Measurements from ENCODE around the gene TSPEAR. TPM values are rescaled to one million over a fixed set of nuclear protein-coding genes. Genes with fewer than 3 reads are reported as not detected.

TSPEAR gene
- total RNA-seq, 4 donors from 2014 or later, result not detected

DNA sequence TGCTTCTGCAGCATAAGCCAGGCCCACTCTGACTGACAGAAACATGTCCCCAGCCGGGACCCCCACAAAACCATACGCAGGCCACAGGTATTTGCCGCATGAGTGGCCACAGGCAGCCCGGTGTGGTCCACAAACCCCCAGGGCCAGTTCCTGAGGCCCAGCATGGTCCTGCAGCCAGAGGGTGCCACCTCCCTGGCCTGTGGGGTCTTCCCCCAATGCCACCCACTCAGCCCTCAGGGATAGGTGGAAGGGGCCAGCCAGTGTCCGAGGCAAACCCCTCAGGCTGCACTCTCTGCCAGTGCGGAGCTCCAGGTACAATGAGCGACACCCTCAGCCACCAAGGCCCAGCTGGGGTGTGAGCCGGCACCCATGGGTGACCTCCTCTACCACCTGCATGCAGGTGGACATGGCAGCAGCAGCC, 46.8 kb upstream of the TSPEAR start:
- 87% methylated on average over 8 of the region's 8 CpGs; no CpG with 5 or more reads in 1 of the 2 donors for WGBS, 2 donors (ENCODE audit: low coverage in 1 of 2)
- H3K27ac ChIP-seq, result no peak overlapping the region
- H3K9me3 ChIP-seq, result no peaks in the 10 kb centered on the region
- TF ChIP-seq EP300 (IDR thresholded peaks at IDR 0.05; ENCODE audit: low read depth), result no peak
- no peak for TF ChIP-seq POLR2A (IDR thresholded peaks at IDR 0.05)
- no peak for TF ChIP-seq POLR2AphosphoS5 (IDR thresholded peaks at IDR 0.05)
- TF ChIP-seq, protein P1, sequence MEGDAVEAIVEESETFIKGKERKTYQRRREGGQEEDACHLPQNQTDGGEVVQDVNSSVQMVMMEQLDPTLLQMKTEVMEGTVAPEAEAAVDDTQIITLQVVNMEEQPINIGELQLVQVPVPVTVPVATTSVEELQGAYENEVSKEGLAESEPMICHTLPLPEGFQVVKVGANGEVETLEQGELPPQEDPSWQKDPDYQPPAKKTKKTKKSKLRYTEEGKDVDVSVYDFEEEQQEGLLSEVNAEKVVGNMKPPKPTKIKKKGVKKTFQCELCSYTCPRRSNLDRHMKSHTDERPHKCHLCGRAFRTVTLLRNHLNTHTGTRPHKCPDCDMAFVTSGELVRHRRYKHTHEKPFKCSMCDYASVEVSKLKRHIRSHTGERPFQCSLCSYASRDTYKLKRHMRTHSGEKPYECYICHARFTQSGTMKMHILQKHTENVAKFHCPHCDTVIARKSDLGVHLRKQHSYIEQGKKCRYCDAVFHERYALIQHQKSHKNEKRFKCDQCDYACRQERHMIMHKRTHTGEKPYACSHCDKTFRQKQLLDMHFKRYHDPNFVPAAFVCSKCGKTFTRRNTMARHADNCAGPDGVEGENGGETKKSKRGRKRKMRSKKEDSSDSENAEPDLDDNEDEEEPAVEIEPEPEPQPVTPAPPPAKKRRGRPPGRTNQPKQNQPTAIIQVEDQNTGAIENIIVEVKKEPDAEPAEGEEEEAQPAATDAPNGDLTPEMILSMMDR (IDR thresholded peaks at IDR 0.05), result no peak
- H3K4me1 ChIP-seq, result peaks cover 0 to 9% (median 4%) of the 10 kb centered on the region in 4 donors
- intact Hi-C loops (cut with DNase I; ENCODE audit: low total_unique reads), result no loop called here
- no peaks in the 10 kb centered on the region for H3K27me3 ChIP-seq
- H3K36me3 ChIP-seq, result no peaks in the 10 kb centered on the region
- no peak for DNase-seq
- in situ Hi-C loops (cut with MboI; ENCODE audit: low pct_ligation_motif_present in 1 of 4, low pct_unique_long_range_greater_than_20kb in 1 of 4, low sequenced_read_pairs in 3 of 4), result no loop called here
- H3K4me3 ChIP-seq, result no peak overlapping the region

DNA sequence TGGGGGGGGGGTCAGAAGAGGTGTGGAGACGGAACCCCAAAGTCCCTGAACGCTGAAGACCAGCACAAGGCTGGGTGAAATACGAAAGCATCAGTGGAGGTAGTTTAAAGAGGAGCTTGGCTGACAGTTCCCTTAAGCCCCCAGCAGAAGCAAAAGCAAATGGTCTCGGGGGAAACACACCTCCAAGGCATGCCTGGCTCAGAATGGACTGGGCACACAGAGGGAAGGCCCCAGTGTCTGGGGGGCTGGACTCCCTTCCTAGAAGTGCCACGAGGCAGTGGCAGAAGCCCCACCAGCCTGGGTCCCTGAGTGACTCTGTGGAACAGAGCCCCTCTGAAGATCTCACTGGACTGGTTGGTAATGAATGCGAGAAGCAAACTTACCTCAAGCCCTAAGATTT, 46.4 kb upstream of the TSPEAR start:
- H3K36me3 ChIP-seq, result no peaks in the 10 kb centered on the region
- no peaks in the 10 kb centered on the region for H3K9me3 ChIP-seq
- WGBS, 2 donors (ENCODE audit: low coverage in 1 of 2), result 83 to 86% methylated on average over 2 to 6 of the region's 6 CpGs
- in situ Hi-C loops (cut with MboI; ENCODE audit: low pct_ligation_motif_present in 1 of 4, low pct_unique_long_range_greater_than_20kb in 1 of 4, low sequenced_read_pairs in 3 of 4), result no loop called here
- intact Hi-C loops (cut with DNase I; ENCODE audit: low total_unique reads), result no loop called here
- peaks cover 0 to 8% (median 3%) of the 10 kb centered on the region in 4 donors for H3K4me1 ChIP-seq
- H3K4me3 ChIP-seq, result no peak overlapping the region
- DNase-seq, result no peak
- TF ChIP-seq, protein P1 (IDR thresholded peaks at IDR 0.05), result no peak
- TF ChIP-seq POLR2A (IDR thresholded peaks at IDR 0.05) (no peak), POLR2AphosphoS5 (IDR thresholded peaks at IDR 0.05) (no peak), EP300 (IDR thresholded peaks at IDR 0.05; ENCODE audit: low read depth) (no peak)
- no peak overlapping the region for H3K27ac ChIP-seq
- H3K27me3 ChIP-seq, result no peaks in the 10 kb centered on the region

DNA sequence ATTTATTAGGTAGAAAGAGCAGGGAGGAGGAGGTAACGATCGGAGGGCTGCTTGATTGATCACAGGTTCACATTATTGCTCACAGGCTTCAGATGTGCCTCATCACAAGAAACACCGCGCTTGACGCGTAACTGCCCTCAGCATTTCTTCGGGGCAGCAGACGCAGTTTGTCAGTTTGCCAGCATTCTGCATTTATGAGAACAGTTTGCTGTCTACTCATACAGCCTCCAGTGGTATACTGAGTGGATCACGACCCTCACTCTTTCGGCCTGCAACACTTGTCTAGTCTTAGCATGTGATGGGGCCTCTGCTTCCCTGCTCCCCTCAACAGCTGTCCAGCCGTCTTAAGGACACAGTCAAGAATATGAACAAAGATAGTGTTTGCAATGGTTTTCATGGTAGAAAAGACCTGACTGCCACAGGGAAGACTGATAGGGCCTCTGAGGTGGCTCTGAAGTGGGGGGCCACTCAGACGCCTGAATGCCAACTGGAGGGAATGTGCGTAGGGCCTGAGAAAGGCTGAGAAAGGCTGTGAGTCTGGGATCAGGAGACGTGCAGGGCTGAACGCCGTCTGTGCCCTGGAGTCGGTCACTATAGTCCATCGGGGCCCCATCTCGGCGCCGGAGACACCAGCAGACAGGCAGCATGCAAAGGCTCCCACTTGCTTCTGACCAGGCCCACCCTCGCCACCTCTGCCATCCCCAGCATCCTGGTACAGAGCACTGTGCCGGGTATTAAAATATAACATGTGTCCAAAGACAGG, 45.2 kb upstream of the TSPEAR start:
- WGBS, 2 donors (ENCODE audit: low coverage in 1 of 2), result 85 to 92% methylated on average over 9 to 23 of the region's 23 CpGs
- H3K36me3 ChIP-seq, result no peaks in the 10 kb centered on the region
- TF ChIP-seq POLR2A (IDR thresholded peaks at IDR 0.05), result no peak
- TF ChIP-seq, protein P1 (IDR thresholded peaks at IDR 0.05), result no peak
- no peak for TF ChIP-seq EP300 (IDR thresholded peaks at IDR 0.05; ENCODE audit: low read depth)
- TF ChIP-seq POLR2AphosphoS5 (IDR thresholded peaks at IDR 0.05), result no peak
- peaks cover 0 to 3% (median under 1%) of the 10 kb centered on the region in 4 donors for H3K4me1 ChIP-seq
- H3K4me3 ChIP-seq, result no peak overlapping the region
- intact Hi-C loops (cut with DNase I; ENCODE audit: low total_unique reads) (no loop called here), in situ Hi-C loops (cut with MboI; ENCODE audit: low pct_ligation_motif_present in 1 of 4, low pct_unique_long_range_greater_than_20kb in 1 of 4, low sequenced_read_pairs in 3 of 4) (no loop called here)
- H3K27me3 ChIP-seq, result no peaks in the 10 kb centered on the region
- no peaks in the 10 kb centered on the region for H3K9me3 ChIP-seq
- no peak for DNase-seq
- no peak overlapping the region for H3K27ac ChIP-seq

DNA sequence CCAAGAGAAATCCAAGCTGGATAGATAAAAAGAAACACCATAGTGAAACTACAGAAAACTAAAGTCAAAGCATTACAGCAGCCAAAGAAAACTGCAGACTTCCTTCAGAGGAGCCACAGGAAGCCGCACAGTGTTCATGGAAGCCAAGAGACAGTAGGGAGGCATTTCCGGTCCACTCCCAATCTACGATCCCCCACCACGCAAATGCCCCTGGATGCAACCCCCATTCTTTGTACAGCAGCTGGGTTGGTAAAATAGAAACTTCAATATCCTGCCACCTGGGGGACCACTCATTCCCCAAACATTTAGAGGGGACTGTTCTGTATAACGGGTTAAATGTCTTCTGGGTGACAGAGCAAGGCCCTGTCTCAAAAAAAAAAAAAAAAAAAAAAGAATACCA, 43.9 kb upstream of the TSPEAR start:
- 70 to 100% methylated on average over 1 to 5 of the region's 5 CpGs for WGBS, 2 donors (ENCODE audit: low coverage in 1 of 2)
- Histone ChIP-seq H3K27me3 (peaks cover 13% of the 10 kb centered on the region), H3K4me3 (no peak overlapping the region), H3K36me3 (no peaks in the 10 kb centered on the region), H3K4me1 (no peaks in the 10 kb centered on the region), H3K9me3 (no peaks in the 10 kb centered on the region), H3K27ac (no peak overlapping the region)
- intact Hi-C loops (cut with DNase I; ENCODE audit: low total_unique reads), result no loop called here
- TF ChIP-seq POLR2AphosphoS5 (IDR thresholded peaks at IDR 0.05), result no peak
- TF ChIP-seq, protein P1 (IDR thresholded peaks at IDR 0.05), result no peak
- TF ChIP-seq POLR2A (IDR thresholded peaks at IDR 0.05), result no peak
- TF ChIP-seq EP300 (IDR thresholded peaks at IDR 0.05; ENCODE audit: low read depth), result no peak
- in situ Hi-C loops (cut with MboI; ENCODE audit: low pct_ligation_motif_present in 1 of 4, low pct_unique_long_range_greater_than_20kb in 1 of 4, low sequenced_read_pairs in 3 of 4), result no loop called here
- no peak for DNase-seq
